CD4-positive, alpha-beta T cell treated with Interleukin-6 at 100 ng/mL for 8 hours (primary cell): Measurements from ENCODE around the gene ZMYM1.
A peak's percentile ranks its signal among the peaks of the same experiment; 100 is the strongest.
"Not testable (repeated sequence)": the region's sequence is repeated elsewhere in the genome, so short reads cannot be mapped to it uniquely, and the experiment has no call there.

Experiments used
- DNase-seq: peaks from one replicate; pipeline ENCODE4 v3.0.0-alpha.2; 2020; ENCODE audit warnings: mixed read lengths, low spot score

ZMYM1 gene

DNA sequence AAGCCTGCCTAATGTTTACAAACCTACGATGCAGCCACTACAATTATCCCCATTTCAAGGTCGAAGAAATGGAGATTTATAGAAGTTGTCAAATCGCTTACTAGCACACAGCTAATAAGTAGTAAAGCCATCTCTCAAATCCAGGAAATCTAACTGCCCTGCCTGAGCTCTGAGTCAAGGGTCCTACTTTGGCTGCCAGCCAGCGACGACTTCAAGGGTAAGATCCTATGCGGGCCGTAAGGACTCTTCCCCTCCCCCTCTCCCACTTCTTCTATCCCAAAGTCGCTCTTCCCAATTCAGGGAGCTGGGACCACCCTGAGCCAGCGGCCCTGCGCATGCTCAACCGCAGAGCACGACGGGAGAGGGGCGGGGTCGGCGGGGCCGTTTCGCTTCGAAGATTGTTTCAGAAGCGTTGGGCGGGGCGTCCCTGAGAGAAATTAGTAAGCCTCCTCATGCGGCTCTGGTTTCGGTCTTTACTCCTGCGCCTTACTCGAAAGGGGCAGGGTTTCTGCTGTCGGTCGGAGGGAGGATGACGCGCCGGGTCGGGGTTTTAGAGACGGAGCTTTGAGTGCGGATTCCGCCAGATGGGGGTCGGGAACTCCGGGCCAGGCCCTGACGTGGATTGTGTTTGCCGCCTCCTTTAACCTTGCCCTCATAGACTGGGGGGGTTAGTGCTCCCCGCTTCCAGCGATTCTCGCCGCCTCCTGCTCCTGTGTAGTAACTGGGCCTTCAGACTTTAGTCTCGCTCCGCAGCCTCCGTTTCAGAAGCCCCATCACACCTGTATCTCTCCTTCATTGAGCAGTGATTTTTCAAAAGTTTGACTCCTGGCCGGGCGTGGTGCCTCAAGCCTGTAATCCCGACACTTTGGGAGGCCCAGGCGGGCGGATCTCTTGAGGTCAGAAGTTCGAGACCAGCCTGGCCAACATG is at the start of gene ZMYM1:
Gene ZMYM1, plus strand, starts transcription at position 383 of the 928 bp plus-strand sequence. CDS start 14,603 bp downstream, outside the sequence.
- DNase-seq: peak; percentile 77

DNA sequence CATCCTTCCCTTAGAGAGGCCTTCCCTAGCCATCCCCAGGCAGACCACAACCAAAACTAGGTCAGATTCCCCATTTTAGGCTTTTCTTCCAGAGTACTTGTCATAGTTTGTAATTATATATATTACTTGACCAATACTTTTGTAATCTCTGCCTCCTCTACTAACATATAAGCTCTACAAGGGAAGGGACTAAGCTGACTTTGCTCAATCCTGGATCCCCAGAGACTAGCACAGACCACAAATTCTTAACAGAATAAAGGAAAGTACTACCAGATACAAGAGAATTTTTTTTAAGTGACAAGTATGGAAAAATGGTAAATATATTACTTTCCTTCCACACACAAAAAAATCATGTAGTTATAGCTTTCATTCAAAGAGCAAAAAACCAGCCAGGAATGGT is 49.4 kb upstream of the ZMYM1 start:
- DNase-seq: no peak

DNA sequence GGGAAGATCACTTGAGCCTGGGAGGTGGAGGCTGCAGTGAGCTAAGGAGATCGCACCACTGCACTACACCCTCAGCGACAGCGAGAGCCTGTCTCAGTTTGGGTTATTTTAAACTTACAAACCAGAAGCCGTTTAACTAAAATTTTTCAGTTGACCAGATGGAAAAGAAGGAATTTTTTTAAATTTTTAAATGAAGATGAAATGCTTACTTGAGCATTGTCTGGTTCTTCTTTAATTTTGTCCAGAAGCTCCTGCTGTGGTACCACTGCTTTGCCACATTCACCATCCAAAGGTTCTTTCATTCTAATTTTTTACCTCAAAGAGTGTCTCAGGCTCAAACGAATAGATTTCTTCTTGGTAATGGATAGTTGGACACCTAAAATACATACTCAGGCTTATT is 48.8 kb upstream of the ZMYM1 start:
- no peak for DNase-seq

DNA sequence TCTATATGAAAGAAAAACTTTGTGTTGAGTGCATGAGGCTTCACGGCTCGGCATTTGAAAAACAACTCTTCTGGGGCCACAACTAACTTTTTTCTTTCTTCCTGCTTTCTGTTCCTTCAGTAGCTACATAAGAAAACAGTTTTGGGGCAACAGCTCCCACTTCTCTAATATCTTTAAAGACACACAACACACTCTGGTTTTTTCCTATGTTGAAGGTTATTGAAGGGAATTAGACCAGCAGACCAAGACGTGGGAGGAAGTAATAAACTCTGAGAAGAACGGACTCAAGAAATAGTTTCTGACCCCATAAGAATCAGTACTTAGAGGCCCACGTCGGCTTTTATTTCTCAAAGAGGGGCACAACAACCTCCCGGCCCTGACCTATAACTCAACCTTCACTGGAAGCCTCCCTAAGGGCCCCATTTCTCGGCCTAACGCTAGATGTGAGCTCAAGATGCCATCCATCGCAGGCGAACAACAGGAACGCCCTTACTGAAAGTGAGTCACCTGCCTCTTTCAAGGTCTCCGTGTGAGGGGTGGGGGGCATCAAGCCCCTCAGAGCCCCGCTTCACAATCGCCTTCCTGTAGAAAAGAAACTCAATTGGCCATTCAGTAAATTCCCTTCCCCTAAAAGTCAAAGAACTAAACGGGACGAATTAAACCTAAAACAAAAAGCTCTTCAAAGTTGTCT is 48.3 kb upstream of the ZMYM1 start:
- peak; percentile 11 for DNase-seq

DNA sequence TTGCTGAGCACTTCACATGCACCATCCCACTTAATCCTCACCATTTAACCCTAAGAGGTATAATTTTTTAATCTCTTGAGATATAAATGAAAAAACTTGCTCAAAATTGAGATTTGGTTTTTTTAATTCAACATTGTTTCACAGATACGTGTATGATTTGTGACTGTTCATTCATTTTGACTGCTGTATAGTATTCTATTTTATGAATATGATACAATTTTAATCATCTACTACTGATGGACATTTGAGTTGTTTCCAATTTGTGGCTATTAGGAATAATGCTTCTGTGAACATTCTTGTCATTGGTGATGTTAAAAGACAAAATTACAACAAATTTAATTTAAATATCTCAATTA is 46.8 kb upstream of the ZMYM1 start:
- DNase-seq: no peak

DNA sequence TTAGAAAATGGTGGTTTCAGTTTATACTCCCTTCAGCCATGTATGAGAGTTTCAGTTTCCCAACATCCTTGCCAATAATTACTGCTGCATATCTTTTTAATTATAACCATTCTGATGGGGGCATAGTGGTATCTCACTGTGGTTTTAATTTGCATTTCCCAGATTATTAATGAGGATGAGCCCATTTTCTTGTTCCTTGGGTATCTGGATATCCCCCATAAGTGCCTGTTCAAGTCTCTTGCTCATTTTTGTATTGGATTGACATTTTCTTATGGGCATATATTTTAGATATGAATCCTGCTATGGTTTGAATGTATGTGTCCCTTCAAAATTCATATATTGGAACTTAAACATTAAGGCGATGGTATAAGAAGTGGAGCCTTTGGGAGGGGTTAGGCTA is 45.8 kb upstream of the ZMYM1 start:
- no peak for DNase-seq

DNA sequence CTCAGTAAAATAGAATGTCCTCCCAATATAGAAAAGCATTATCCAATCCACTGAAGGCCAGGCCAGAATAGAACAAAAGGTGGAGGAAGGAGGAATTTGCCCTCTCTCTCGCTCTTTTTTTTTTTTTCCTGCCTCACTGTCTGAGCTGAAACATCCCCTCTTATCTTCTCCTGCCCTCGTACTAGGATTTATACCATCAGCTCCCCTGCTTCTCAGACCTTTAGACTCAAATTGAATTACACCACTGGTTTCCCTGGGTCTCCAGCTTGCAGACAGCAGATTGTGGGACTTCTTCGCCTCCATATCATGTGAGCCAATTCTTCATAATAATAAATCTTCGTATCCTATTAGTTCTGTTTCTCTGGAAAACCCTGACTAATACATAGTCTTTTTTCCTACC is 42.6 kb upstream of the ZMYM1 start:
- DNase-seq: no peak

DNA sequence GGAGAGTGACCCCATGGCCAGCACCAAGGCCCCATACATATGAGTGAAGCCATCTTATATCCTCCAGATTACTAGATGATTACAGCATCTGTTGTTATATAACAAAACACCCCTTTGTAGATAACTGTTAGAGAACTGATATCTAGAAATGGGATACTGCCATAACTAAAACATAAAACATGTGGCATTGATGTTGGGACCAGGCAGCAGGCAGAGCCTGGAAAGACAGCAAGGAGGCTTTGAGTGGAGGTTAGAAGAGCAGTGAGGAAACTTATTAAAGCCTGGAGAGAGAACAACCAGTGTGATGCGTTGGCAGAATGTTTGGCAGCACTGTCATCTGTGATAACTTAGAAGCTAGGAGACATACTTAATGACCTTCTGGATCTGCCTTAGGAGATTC is 42.0 kb upstream of the ZMYM1 start:
- DNase-seq: no peak

DNA sequence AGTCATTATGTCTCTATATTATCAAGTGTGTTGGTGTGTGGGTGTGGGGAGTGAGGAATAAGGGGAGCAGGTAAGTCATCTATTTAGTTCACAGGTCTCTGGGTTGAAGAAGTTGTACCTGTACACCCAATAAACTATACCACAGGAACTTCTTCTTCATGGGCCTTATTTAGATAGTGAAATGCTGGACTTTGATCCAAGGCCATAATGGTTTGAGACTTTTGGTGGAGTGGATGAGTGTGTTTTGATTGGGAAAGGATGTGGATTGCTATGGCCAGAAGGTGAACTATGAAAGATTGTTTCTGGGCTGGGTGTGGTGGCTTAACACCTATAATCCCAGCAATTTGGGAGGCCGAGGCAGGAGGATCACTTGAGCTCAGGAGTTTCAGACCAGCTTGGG is 40.5 kb upstream of the ZMYM1 start:
- DNase-seq: no peak

DNA sequence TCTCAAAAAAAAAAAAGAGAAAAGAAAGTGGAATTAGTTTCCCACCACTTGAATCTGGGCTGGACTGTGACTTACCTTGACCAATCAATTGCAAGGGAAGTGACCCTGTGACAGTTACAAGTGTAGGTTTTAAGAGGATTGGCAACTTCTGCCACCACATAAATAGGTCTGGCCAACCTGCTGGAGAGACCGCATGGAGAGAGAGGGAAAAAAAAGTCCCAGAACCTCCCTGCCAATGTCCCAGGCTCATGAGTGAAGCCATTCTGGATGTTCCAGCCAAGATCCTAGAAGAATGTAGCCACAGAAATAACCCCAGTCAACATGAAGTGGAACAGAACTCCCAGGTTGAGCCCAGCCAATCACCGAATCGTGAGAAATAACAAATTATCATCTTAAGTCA is 35.7 kb upstream of the ZMYM1 start:
- DNase-seq: no peak

DNA sequence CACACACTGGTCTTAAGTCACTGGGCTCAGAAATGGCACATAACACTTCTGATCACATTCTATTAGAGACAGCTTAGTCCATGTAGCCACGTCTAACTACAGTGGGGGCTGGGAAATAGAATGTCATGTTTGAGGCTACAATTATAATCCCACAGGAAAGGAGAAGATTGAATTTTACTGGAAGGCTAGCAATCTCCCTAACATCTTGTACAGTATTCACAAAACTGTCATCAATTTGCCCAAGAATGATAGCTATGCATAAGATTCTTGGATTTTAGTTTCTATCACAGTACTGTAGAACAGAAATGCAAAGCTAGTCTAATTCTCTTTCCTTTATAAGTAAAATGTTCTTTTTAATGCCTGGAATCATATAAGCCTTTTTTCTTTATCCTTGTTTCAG is 34.8 kb upstream of the ZMYM1 start:
- no peak for DNase-seq

DNA sequence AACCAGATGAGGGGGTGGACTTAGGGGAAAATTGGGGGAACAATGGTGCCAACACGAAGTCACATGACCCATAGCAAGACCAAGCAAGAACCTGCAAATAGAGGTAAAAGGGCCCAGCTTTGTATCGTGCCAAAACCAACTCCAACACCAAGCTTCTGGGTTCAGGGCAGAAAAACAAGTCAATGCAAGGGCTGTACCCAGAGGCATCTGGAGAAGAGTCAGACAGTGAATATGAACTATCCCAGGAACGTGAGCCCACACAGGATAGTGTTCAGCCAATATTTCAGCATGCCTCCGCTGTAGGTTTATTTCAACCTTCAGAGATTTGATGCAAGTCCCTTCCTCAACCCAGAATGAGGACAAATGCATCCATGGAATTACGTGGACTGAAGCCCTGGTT is 32.5 kb upstream of the ZMYM1 start:
- no peak for DNase-seq

DNA sequence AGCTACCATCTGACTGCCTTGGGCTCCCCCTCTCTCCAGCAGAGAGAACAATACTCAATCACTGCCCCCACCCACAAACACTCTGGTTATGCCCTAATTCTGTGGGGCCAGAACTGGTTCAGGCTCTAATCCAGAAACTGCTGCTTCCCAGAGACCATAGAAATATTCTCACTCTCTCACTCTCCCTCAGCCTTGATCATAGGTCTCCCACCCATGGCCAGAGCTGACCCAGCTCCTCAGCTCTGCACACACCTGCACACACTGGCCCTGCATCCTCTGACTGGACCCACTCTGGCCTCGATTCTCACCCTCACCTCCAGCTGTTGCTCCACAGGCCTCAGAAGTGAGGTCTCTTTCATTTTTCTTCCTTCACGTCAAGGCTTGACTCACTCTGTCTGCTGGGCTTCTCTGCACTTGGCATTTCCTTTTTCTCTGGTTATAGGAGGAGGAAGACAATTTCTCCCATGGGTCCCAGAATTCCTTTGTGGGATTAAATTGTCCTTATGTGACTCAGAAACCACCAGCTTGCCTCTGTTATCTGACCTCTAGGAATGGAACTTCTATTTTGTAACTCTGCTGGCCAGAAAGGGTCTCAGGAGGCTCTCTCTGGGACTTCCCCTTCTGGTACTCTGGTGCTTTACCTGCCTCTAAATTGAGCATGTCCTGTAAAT is 31.9 kb upstream of the ZMYM1 start:
- DNase-seq: no peak

DNA sequence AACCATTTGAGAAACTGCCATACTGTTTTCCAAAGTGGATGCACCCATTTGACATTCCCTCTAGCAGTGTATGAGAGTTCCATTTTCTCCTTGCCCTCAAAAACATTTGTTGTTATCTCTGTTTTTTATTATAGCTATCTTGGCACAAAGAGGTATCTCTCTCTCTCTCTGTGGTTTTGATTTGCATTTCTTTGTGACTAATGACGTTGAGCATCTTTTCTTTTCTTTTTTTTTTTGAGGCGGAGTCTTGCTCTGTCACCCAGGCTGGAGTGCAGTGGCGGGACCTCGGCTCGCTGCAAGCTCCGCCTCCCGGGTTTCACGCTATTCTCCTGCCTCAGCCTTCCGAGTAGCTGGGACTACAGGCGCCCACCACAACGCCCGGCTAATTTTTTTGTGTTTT is 30.1 kb upstream of the ZMYM1 start:
- DNase-seq: no peak

DNA sequence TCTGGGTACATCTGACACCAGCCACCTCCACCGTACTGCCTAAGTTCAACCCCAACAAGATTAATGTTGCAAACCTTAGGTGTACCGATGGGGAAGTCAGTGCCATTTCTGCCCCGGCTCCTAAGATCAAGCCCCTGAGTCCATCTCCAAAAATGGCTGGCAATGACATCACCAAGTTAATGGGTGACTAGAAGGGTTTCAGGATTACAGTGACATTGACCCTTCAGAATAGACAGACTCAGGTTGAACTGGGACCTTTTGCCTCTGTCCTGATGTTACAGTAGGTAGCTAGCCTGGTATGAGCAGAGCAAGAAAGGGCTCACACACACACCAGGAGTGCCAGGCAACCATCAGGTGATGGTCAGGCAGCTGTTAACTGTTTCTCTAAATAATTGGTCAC is 25.8 kb upstream of the ZMYM1 start:
- DNase-seq: no peak

DNA sequence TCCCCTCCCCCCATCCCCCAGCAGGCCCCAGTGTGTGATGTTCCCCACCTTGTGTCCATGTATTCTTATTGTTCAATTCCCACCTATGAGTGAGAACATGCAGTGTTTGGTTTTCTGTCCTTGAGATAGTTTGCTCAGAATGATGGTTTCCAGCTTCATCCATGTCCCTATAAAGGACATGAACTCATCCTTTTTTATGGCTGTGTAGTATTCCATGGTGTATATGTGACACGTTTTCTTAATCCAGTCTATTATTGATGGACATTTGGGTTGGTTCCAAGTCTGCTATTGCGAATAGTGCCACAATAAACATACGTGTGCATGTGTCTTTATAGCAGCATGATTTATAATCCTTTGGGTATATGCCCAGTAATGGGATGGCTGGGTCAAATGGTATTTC is 24.9 kb upstream of the ZMYM1 start:
- DNase-seq: not testable (repeated sequence)

DNA sequence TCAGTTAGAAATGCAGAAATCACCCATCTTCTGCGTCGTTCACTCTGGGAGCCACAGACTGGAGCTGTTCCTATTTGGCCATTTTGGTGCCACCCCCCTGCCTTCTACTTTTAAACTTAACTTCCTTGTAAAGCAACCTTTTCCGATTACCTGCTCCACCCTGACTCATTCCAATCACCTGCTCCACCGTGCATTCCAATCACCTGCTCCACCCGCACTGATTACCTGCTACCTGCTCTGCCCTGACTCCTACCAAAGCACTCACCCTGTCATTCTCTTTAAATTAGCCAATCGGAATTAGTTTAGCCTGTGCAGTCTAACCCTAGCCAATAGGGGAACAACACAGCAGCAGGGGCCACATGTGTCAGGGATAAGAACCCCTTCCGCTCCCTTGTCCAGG is 20.9 kb upstream of the ZMYM1 start:
- not testable (repeated sequence) for DNase-seq

DNA sequence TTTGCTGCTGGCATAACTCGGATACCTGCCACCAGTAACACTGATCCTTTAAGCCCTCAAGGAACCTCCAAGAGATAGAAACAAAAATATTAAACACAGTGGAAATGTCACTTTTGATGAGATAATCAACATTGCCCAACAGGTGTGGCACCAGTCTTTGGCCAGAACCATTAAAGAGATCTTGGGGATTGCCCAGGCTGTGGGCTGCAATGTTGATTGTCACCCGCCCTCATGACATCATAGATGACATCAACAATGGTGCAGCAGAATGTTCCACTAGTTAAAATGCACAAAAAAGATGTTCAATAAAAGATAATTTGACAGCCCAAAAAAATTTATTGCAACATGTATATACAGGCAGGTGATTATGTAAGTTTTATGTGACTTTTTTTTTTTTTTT is 20.2 kb upstream of the ZMYM1 start:
- no peak for DNase-seq

DNA sequence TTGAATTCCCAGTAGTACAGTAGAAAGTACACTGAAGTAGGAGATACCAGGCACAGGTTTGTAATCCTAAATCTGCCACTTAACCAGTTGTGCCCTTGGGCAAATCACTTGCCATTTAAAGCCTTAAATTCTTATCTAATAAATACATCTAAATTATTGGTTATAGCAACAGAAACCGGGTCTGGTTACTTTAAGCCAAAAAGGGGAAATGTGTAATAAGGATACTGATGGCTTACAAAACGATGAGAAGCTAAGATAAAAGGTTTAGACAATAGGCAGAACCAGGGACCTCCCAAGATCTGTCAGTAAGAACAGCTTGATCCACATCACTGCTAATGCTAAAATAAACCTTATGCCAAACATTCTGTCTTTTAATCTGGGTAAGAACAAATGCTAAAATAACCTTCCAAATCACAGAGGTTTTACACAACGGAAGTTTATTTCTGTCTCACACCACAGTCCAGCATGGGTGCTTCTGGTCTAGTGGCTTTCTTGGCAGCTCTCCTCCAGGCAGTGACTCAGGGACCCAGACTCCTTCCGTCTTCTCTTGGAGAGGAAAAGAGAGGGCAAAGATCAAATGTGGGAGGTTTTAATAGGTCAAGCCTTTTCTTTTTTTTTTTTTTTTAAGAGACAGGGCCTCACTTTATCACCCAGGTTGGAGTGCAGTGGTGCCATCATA is 16.5 kb upstream of the ZMYM1 start:
- DNase-seq: no peak

DNA sequence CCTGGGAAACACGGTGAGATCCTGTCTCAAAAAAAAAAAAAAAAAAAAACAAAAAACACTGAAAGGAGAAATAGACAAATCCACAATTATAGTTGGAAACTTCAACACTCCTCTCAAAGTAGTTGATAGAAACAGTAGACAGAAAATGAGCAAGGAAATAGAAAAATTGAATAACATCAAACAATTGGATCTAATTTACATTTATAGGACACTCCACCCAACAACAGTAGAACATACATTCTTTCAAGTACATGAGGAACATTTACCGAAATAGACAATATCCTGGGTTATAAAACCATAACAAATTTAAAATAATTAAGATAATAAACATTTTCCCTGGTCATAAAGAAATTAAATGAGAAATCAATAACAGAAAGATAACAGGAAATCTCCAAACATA is 14.9 kb upstream of the ZMYM1 start:
- DNase-seq: no peak

DNA sequence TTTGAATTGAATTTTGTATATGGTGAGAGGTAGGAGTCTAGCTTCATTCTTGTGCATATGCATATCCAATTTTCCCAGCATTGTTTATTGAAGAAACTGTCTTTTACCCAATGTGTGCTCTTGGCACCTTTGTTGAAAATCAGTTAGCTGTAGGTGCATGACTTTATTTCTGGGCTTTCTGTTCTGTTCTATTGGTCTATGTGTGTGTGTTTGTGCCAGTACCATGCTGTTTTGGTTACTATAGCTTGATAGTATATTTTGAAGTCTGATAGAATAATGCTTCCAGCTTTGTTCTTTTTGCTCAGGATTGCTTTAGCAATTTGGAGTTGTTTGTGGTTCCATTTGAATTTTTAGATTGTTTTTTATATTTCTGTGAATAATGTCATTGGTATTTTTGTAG is 9.4 kb upstream of the ZMYM1 start:
- DNase-seq: no peak

DNA sequence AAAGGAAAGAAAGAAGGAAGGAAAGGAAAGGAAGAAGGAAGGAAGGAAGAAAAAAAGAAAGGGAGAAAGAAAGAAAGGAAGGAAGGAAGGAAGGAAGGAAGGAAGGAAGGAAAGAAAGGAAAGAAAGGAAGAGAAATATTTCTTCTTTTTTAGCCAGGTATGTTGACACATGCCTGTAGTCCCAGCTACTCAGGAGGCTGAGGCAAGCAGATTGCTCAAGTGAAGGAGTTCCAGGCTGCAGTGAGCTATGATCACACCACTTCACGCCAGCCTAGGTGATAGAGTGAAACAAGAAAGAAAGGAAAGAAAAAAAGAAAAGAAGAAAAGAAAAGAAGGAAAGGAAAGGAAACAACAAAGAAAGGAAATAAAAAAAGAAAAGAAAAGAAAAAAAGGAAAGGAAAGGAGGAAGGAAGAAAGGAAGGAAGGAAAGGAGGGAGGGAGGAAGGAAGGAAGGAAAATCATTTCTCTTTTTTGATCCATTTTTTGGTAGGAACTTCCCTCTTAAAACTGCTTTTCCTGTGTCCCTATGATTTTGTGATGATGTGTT is 5.8 kb upstream of the ZMYM1 start:
- no peak for DNase-seq
